ENCODE measurements around the gene PGLYRP1.
A peak's percentile ranks its signal among the peaks of the same experiment; 100 is the strongest.

PGLYRP1 gene

DNA sequence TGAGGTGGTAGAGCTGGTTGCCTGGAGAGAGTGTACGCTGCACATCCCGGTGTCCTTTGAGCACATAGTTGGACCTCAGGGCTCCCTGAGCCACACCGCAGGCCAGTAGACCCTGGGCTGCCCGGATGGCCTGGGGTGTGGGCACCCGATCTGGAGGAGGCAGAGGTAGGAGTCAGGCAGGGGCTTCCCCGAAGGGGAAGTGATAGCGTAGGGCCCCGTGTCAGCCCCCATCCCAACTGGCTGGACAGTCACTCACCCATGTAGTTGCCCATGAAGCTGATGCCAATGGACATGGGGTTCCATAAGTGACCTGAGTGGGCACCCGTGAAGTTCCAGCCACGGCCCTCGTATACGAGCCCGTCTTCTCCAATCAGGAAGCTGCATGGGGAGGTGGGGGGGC, 3.6 kb downstream of the PGLYRP1 start:
- Histone ChIP-seq H3K36me3 (ENCODE audit: insufficient read depth) (no peaks in the 10 kb centered on the region), H3K27ac (no peak overlapping the region), H4K20me1 (ENCODE audit: insufficient read depth) (no peaks in the 10 kb centered on the region), H3K27me3 (ENCODE audit: insufficient read depth, low read depth) (no peaks in the 10 kb centered on the region; the same call in 1 of the 2 replicates), H3K4me2 (no peak overlapping the region), H3K4me3 (IDR thresholded peaks at IDR 0.05; ENCODE audit: insufficient read depth, low read depth, low read length) (no peak overlapping the region), H3K9ac (no peak overlapping the region), H2AFZ (ENCODE audit: low read depth) (no peak overlapping the region), H3K79me2 (ENCODE audit: insufficient read depth, low read depth) (no peaks in the 10 kb centered on the region), H3K4me1 (ENCODE audit: low read depth, poor library complexity, severe bottlenecking) (peaks cover 8% of the 10 kb centered on the region)
- TF ChIP-seq, protein P1, sequence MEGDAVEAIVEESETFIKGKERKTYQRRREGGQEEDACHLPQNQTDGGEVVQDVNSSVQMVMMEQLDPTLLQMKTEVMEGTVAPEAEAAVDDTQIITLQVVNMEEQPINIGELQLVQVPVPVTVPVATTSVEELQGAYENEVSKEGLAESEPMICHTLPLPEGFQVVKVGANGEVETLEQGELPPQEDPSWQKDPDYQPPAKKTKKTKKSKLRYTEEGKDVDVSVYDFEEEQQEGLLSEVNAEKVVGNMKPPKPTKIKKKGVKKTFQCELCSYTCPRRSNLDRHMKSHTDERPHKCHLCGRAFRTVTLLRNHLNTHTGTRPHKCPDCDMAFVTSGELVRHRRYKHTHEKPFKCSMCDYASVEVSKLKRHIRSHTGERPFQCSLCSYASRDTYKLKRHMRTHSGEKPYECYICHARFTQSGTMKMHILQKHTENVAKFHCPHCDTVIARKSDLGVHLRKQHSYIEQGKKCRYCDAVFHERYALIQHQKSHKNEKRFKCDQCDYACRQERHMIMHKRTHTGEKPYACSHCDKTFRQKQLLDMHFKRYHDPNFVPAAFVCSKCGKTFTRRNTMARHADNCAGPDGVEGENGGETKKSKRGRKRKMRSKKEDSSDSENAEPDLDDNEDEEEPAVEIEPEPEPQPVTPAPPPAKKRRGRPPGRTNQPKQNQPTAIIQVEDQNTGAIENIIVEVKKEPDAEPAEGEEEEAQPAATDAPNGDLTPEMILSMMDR (conservative IDR thresholded peaks at IDR 0.05; ENCODE audit: low read depth, low read length): no peak

- Histone ChIP-seq H3K27ac (no peak overlapping the region), H2AFZ (ENCODE audit: low read depth) (no peak overlapping the region), H4K20me1 (ENCODE audit: insufficient read depth) (no peaks in the 10 kb centered on the region), H3K9ac (no peak overlapping the region), H3K4me2 (no peak overlapping the region), H3K4me3 (IDR thresholded peaks at IDR 0.05; ENCODE audit: insufficient read depth, low read depth, low read length) (no peak overlapping the region), H3K36me3 (ENCODE audit: insufficient read depth) (no peaks in the 10 kb centered on the region), H3K4me1 (ENCODE audit: low read depth, poor library complexity, severe bottlenecking) (peaks cover 8% of the 10 kb centered on the region), H3K79me2 (ENCODE audit: insufficient read depth, low read depth) (no peaks in the 10 kb centered on the region), H3K27me3 (ENCODE audit: insufficient read depth, low read depth) (no peaks in the 10 kb centered on the region; the same call in 1 of the 2 replicates)
- TF ChIP-seq, protein P1 (conservative IDR thresholded peaks at IDR 0.05; ENCODE audit: low read depth, low read length): no peak
Measured at GRCh38 chr19:46018729-46019251, 4.1 kb downstream of the PGLYRP1 start.

GRCh38 chr19:46017874-46018675, 4.8 kb downstream of the PGLYRP1 start:
- Histone ChIP-seq H3K4me3 (IDR thresholded peaks at IDR 0.05; ENCODE audit: insufficient read depth, low read depth, low read length) (no peak overlapping the region), H3K36me3 (ENCODE audit: insufficient read depth) (no peaks in the 10 kb centered on the region), H3K79me2 (ENCODE audit: insufficient read depth, low read depth) (no peaks in the 10 kb centered on the region), H3K27ac (no peak overlapping the region), H3K9ac (no peak overlapping the region), H3K4me2 (no peak overlapping the region), H3K4me1 (ENCODE audit: low read depth, poor library complexity, severe bottlenecking) (peaks cover 8% of the 10 kb centered on the region), H3K27me3 (ENCODE audit: insufficient read depth, low read depth) (no peaks in the 10 kb centered on the region; the same call in 1 of the 2 replicates), H4K20me1 (ENCODE audit: insufficient read depth) (no peaks in the 10 kb centered on the region), H2AFZ (ENCODE audit: low read depth) (no peak overlapping the region)
- TF ChIP-seq, protein P1 (conservative IDR thresholded peaks at IDR 0.05; ENCODE audit: low read depth, low read length): no peak

GRCh38 chr19:46017095-46017429, 5.8 kb downstream of the PGLYRP1 start:
- TF ChIP-seq, protein P1 (conservative IDR thresholded peaks at IDR 0.05; ENCODE audit: low read depth, low read length): peak; percentile 65
- Histone ChIP-seq H2AFZ (ENCODE audit: low read depth) (peak overlapping the region; percentile 33; the same call in 1 of the 2 replicates), H3K27me3 (ENCODE audit: insufficient read depth, low read depth) (no peaks in the 10 kb centered on the region; the same call in 1 of the 2 replicates), H3K4me3 (IDR thresholded peaks at IDR 0.05; ENCODE audit: insufficient read depth, low read depth, low read length) (no peak overlapping the region), H3K4me2 (peak overlapping the region; percentile 77), H3K27ac (no peak overlapping the region), H3K9ac (no peak overlapping the region), H3K79me2 (ENCODE audit: insufficient read depth, low read depth) (no peaks in the 10 kb centered on the region), H3K36me3 (ENCODE audit: insufficient read depth) (no peaks in the 10 kb centered on the region), H3K4me1 (ENCODE audit: low read depth, poor library complexity, severe bottlenecking) (peaks cover 8% of the 10 kb centered on the region), H4K20me1 (ENCODE audit: insufficient read depth) (no peaks in the 10 kb centered on the region)

Measured in KMS-11 (cell line).